Lung (tissue), 12 donors: ENCODE measurements around the gene CDA. TPM values are rescaled to one million over a fixed set of nuclear protein-coding genes. Genes with fewer than 3 reads are reported as not detected.

Experiments used
- ATAC-seq: fragments of 200-7000 bp; cut with Tn5 transposase; one replicate; pipeline ENCODE4 v1.9.1; 2020; ENCODE audit warnings: moderate number of reproducible peaks; ENCODE audit not compliant: insufficient read depth, low FRiP score
- DNase-seq, 3 donors: peaks; one replicate each; pipeline ENCODE4 v3.0.0-alpha.2; 2013 to 2017
- H3K27ac ChIP-seq, 2 donors: one replicate each; pipeline ENCODE4 v1.5.1; 2013; ENCODE audit warnings: mild to moderate bottlenecking in 2 of 2, moderate library complexity in 2 of 2, control low read depth in 1 of 2, inconsistent platforms in 1 of 2, low read depth in 1 of 2, low read length in 1 of 2
- H3K27me3 ChIP-seq, 3 donors: one replicate each; pipeline ENCODE4 v1.5.1; 2013; ENCODE audit warnings: low read length in 2 of 3; ENCODE audit not compliant: control insufficient read depth in 3 of 3, insufficient read depth in 3 of 3
- H3K36me3 ChIP-seq, 4 donors: one replicate each; pipeline ENCODE4 v1.5.1; 2013; ENCODE audit warnings: low read length in 4 of 4, mild to moderate bottlenecking in 1 of 4, moderate library complexity in 1 of 4; ENCODE audit not compliant: control insufficient read depth in 4 of 4, insufficient read depth in 4 of 4
- H3K4me1 ChIP-seq, 5 donors: one replicate each; pipeline ENCODE4 v1.5.1; 2013; ENCODE audit warnings: low read length in 5 of 5, mild to moderate bottlenecking in 2 of 5, moderate library complexity in 1 of 5; ENCODE audit not compliant: control insufficient read depth in 5 of 5, insufficient read depth in 5 of 5
- H3K4me3 ChIP-seq: one replicate; pipeline ENCODE4 v1.5.1; 2013; ENCODE audit warnings: mild to moderate bottlenecking, control low read depth, moderate library complexity
- H3K9ac ChIP-seq, 2 donors: one replicate each; pipeline ENCODE4 v1.5.1; 2013; ENCODE audit warnings: low read length in 2 of 2, control low read depth in 1 of 2; ENCODE audit not compliant: insufficient read depth in 1 of 2
- H3K9me3 ChIP-seq, 4 donors: one replicate each; pipeline ENCODE4 v1.5.1; 2013; ENCODE audit warnings: low read length in 3 of 4, mild to moderate bottlenecking in 1 of 4, moderate library complexity in 1 of 4; ENCODE audit not compliant: control insufficient read depth in 4 of 4, insufficient read depth in 3 of 4
- WGBS, 2 donors: extraction: QIAGEN DNeasy Blood & Tissue Kit; methylation state at CpG; one replicate each; pipeline ENCODE4 v1.1.7; 2013; 5-methylcytosine and 5-hydroxymethylcytosine counted together
- polyA plus RNA-seq, 2 donors: library from polyadenylated mRNA; stranded (reverse); fragments of 200-250 nt; gene quantifications; one replicate each; pipeline ENCODE4 v1.2.1, GENCODE V29; 2013
- total RNA-seq, 2 donors: library from RNA; depleted of rRNA in 1 of 2; stranded (reverse); fragments of >200 nt in 1 of 2; gene quantifications; one replicate each; pipeline ENCODE4 v1.2.1, GENCODE V29; 2014 to 2021
- TF ChIP-seq, protein P1 (sequence below): IDR thresholded peaks from 2 replicates; pipeline ENCODE4 v1.5.1; 2012; ENCODE audit warnings: mild to moderate bottlenecking; ENCODE audit errors: control extremely low read depth, extremely low read depth
- donor health status: control.
- donor health status: control.
- donor health status: Bipolar disorder and iron deficiency.
- donor health status: healthy.
- donor health status: DM: yes; HTN: yes; CAD: no.

Gene CDA
- total and polyA plus RNA-seq, 4 donors, result 0.40 to 47.5 (median 3.4) TPM

DNA sequence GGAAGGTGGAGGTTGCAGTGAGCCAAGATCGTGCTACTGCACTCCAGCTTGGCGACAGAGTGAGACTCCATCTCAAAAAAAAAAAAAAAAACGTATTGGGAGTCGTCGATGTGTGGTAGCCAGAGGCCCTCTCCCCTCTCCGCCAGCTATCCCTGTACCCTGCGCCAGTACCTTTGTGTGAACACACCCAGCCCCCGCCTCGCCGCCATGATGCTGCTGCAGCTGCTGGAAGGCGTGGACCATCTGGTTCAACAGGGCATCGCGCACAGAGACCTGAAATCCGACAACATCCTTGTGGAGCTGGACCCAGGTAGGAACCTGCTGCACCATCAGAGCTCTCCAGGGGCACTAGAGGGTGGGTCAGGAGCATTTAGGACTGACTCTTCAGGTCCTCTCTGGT is 56.5 kb downstream of the CDA start:
- H3K36me3 ChIP-seq, result peaks cover 25 to 60% (median 34%) of the 10 kb centered on the region in 4 donors
- WGBS, 2 donors, result 87 to 96% methylated on average over 14 of the region's 14 CpGs

DNA sequence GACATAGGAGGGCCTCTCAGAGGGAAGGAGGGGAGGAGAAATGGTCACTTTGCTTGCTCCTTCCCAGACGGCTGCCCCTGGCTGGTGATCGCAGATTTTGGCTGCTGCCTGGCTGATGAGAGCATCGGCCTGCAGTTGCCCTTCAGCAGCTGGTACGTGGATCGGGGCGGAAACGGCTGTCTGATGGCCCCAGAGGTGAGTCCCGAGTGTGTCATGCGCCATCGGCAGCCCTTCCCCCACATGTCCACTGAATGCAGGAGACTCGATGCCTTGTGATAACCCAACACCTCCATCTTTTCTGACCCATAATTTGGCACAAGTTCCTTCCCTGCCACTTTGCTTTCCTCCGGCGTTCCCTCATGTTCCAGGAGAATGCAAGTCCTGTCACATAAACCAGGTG is 59.5 kb downstream of the CDA start:
- no peak overlapping the region for H3K9ac ChIP-seq
- peaks cover 37 to 60% (median 45%) of the 10 kb centered on the region in 4 donors for H3K36me3 ChIP-seq
- no peak overlapping the region for H3K27ac ChIP-seq
- DNase-seq, result no peak
- no peak for ATAC-seq
- no peak overlapping the region for H3K4me3 ChIP-seq
- no peaks in the 10 kb centered on the region for H3K9me3 ChIP-seq
- no peaks in the 10 kb centered on the region for H3K4me1 ChIP-seq
- H3K27me3 ChIP-seq, result no peaks in the 10 kb centered on the region
- 92 to 97% methylated on average over 13 of the region's 13 CpGs for WGBS, 2 donors
- TF ChIP-seq, protein P1, sequence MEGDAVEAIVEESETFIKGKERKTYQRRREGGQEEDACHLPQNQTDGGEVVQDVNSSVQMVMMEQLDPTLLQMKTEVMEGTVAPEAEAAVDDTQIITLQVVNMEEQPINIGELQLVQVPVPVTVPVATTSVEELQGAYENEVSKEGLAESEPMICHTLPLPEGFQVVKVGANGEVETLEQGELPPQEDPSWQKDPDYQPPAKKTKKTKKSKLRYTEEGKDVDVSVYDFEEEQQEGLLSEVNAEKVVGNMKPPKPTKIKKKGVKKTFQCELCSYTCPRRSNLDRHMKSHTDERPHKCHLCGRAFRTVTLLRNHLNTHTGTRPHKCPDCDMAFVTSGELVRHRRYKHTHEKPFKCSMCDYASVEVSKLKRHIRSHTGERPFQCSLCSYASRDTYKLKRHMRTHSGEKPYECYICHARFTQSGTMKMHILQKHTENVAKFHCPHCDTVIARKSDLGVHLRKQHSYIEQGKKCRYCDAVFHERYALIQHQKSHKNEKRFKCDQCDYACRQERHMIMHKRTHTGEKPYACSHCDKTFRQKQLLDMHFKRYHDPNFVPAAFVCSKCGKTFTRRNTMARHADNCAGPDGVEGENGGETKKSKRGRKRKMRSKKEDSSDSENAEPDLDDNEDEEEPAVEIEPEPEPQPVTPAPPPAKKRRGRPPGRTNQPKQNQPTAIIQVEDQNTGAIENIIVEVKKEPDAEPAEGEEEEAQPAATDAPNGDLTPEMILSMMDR, result no peak

More for the DNA sequence above, 56.5 kb downstream of the CDA start:
- no peak overlapping the region for H3K9ac ChIP-seq
- ATAC-seq (no peak), DNase-seq (no peak)
- H3K27ac ChIP-seq, result no peak overlapping the region
- no peaks in the 10 kb centered on the region for H3K4me1 ChIP-seq
- no peak overlapping the region for H3K4me3 ChIP-seq
- H3K27me3 ChIP-seq, result no peaks in the 10 kb centered on the region
- TF ChIP-seq, protein P1, result no peak
- peaks cover 0 to 1% (median 0%) of the 10 kb centered on the region in 4 donors for H3K9me3 ChIP-seq

DNA sequence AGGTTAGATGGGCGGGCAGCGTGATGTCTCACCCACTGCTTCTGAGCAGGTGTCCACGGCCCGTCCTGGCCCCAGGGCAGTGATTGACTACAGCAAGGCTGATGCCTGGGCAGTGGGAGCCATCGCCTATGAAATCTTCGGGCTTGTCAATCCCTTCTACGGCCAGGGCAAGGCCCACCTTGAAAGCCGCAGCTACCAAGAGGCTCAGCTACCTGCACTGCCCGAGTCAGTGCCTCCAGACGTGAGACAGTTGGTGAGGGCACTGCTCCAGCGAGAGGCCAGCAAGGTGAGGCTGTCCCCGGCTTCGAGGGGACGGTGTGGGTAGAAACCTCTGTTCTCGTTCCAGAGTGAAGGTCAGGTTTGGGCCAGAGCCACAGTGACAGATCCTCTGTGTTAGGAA is 60.0 kb downstream of the CDA start:
- DNase-seq (no peak), ATAC-seq (no peak)
- Histone ChIP-seq H3K36me3 (peaks cover 37 to 61% (median 48%) of the 10 kb centered on the region in 4 donors), H3K9ac (no peak overlapping the region), H3K4me1 (no peaks in the 10 kb centered on the region), H3K4me3 (no peak overlapping the region), H3K27me3 (no peaks in the 10 kb centered on the region), H3K9me3 (no peaks in the 10 kb centered on the region), H3K27ac (no peak overlapping the region)
- TF ChIP-seq, protein P1, result no peak
- WGBS, 2 donors, result 95 to 97% methylated on average over 15 of the region's 15 CpGs

DNA sequence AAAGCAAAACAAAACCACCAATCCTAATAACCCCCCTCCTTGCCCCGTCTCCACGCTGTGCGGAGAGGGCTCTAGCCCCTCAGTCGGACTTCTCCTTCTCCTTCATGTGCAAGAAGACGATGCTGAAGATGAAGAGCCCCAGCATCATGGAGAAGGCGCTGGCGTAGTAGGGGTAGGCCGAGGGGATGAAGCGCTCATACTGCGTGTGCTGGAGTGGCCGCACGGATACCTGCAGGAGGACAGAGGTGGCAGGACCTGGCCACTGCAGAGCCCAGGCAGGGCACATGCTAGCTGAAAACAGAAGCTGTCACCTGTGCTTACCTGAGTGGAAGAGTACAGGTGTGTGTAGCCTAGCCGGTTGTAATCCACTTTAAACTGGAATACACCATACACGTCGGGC is 63.4 kb downstream of the CDA start:
- no peaks in the 10 kb centered on the region for H3K9me3 ChIP-seq
- H3K4me1 ChIP-seq, result no peaks in the 10 kb centered on the region
- TF ChIP-seq, protein P1, result no peak
- no peak for ATAC-seq
- H3K4me3 ChIP-seq, result no peak overlapping the region
- 96% methylated on average over 15 of the region's 15 CpGs for WGBS, 2 donors
- H3K9ac ChIP-seq, result no peak overlapping the region
- peaks cover 39 to 73% (median 59%) of the 10 kb centered on the region in 4 donors for H3K36me3 ChIP-seq
- no peak for DNase-seq
- H3K27ac ChIP-seq, result no peak overlapping the region
- H3K27me3 ChIP-seq, result no peaks in the 10 kb centered on the region
